HCEC 1CT (cell line): Measurements from ENCODE around the gene PRPF40A.
A peak's percentile ranks its signal among the peaks of the same experiment; 100 is the strongest.

Experiments used
- DNase-seq: peaks from one replicate; pipeline ENCODE4 v3.0.0-alpha.2; 2017

Gene PRPF40A

DNA sequence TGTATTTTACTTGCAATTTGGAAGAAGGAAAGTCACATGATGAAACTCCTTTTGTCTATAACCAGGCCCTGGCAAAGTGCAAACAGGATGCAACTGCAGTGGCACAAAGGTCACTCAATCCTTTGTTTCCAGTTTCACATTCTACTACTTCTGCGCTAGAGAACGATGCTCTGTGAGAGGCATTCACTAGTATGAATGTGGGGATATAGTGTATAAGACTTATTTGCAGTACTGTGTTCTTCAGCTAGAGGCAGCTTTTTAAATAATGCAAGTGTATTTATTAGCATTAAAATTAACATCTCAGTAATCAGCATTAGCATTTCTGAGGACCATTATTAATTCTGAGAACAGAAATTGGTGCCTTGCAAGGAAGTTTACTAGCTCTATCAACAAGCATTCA is 68.9 kb downstream of the PRPF40A start:
- DNase-seq = peak; percentile 26

DNA sequence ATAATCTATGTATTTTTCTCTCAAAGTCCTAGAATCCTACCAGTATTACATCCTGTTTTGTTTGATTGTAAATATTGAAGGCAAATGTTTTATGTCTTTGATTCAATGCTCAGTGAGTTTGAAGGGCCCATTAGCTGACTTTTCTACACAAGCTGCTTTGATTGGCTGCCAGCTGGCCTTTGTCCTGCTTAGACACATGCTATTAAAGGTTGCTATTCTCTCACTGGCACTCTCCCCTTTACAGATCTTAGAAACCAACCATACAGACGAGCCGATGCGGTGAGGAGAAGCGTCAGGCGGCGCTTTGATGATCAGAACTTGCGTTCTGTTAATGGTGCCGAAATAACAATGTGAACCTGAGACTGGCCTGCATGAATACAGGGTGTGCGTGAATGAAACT is 69.7 kb downstream of the PRPF40A start:
- DNase-seq = no peak

DNA sequence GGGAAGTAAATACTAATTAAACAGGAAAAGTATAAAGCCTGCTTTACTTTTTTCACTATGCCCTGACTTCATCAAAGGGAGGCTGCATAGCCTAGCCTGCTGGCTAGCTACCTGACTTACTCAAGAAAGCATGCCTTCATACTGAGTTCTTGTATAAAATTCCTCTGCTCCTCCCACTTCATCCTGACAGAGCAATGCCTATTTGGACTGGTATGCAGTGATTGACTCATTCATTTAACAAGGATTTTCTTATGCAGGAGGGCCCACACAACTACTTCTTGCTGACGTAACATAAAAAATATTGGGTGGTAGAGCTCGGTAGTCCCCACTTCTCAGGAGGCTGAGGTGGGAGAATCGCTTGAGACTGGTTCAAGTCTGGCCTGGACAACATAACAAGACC is 70.5 kb downstream of the PRPF40A start:
- DNase-seq = peak; percentile 91

DNA sequence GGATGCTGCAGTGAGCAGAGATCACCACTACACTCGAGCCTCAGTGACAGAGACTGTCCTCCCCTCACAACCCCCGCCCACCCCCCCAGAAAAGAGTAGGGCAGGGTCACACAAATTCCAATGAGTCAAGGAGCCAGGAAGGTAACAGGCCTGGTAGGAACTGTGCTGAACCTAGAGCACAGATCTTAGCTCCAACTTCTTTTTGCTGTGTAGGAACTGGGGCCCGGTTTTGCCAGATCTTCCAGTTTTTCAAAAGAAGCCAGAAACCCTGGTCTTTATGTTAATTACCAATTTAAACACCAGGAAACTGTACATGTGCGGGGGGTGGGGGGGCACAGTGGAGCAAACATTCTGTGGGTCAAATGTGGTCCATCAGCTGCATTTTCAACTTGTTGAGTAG is 71.0 kb downstream of the PRPF40A start:
- no peak for DNase-seq

DNA sequence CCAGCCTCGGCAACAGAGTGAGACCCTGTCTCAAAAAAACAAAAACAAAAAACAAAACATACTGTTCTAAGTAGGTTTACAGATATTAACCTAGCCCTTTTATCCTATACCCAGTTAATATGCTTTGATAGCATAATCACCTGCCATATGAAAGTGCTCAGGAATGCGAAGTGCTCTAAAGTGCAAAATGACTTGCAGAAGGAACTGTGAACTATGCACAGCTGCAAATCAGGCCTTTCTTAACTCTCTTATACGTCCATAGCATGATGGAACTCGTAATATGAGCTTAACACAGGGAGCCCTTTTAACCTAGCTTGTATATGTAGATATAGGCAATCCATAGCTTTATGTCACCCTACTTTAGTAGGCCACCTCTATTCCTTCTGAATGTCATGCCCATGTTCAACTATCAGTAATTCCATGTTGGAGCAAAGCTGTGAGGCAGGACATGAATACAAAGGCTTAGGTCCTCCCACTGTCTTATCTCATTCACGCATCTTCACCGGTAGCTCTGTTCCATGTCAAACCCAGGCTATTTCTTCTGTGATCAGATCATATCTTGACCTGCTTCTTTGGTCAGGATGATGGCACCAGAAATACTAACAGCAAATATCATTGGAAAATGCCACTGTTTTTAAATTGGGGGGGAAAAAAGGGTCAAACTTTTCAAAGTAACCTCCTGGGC is 72.9 kb downstream of the PRPF40A start:
- DNase-seq = no peak

DNA sequence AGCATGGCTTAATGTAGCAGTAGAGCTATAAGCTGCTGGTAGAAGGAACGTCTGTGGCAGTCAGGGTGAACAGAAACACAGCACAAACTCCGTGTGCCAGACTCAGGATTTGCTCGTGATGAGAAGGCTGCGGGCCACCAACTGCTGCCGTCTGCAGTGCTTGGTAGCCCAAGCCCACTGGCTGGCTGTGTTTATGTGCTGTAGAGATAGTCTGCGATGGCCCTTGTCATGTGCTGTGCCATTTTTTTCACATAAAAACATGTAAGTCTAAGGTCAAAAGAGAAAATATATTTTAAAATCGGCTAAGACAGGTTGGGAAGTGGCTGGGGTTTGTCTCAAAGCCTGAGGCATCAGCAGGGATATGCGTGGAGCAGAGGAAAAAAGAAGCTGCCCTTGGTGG is 78.7 kb downstream of the PRPF40A start:
- no peak for DNase-seq

DNA sequence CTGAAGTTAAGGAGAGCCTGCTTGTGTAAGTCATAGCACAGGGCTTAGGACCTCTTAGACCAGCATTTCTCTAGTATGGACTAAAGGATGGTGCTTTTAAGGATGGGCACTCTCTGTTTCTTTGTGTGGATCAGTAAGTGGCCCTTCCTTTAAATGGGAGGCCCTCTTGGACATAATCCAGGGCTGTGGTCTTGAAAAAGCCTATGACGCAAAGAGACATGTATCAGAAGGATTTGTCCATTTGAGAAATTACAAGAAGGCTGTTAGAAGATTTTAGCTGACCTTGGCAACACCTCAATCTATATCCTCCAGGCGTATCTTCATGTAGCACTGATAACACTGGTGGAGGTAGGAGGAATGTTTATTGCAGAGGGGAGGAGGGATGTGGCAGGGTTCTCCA is 79.2 kb downstream of the PRPF40A start:
- no peak for DNase-seq

DNA sequence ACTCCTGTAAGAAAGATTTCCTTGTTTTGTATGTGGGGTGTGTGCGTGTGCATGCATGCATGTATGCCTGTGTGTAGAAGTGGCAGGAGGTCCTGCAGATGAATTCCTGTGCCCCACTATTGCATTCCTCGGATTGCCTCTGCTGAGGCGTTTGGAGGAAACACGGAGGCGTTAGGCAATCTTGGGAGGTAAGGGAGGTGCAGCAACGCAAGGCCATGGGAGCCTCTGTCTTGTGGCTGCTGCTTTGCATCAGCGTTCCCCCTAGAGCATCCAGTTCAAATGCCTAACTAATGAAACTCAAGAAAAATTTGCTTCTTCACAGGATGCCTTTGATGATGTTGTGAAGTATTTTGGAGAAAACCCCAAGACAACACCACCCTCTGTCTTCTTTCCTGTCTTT is 80.0 kb downstream of the PRPF40A start:
- no peak for DNase-seq

DNA sequence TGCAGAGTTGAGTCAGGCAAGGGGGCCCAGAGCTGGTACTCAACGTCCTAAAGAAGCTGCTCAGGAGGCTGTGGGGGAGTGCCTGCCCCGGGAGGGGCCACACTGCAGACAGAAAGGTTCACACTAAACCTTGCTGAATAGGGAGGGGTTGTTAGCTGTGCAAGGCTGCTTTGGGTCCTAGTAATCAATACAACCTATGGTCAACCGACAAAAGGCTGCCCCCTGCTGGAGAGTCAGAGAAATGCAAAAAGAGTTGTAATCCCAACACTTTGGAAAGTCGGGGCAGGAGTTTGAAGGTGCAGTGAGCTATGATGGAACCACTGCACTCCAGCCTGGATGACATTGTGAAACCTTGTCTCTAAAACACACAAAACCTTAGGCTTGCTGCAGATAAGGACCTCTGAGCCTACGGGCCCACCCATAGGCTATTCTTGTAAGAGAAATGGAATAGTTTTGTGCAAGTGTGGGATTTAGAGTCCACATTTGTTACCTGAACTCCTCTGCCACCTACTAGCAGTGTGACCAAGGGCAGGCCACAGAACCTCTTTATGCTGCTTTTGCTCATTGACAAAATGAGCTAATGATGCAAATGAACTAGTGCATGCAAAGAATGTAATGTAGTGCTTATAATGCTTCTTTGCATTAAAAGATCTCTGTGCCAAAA is 81.5 kb downstream of the PRPF40A start:
- DNase-seq = peak; percentile 53

DNA sequence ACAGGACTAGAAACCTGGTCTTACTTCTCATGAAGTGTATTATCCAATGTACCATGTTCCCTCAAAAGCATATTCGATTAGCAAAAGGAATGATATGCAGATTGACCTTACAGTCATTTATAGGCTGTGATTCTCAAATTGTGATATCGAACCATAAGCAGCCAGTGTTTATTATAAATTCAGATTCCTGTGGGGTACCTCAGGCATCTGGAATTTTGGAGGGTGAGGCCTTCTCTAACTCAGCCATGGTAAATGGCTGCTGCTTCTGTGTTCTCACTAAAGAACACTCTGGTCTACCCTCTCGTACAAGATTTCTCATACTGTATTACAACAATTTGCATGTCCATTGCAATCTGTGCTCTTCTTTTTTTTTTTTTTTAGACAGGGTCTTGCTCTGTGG is 84.5 kb downstream of the PRPF40A start:
- no peak for DNase-seq

DNA sequence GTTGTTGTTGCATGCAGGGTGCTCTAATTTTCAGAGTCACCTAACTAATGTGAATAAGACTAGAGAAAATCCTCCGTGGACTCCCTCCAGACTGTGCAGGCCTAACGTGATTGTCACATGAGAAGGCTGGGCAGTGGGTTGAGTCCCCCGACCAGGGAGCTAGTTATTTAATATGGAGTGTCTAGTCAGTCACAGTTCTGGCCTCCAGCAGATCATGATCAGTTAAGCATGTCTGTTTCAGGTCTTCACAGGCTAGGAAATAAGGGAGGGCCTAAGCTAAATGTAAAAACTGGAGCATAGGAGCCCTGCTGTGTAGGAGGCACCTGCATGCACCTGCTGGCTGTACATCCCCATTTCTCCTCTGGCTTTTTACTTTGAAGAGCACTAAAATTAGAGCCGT is 86.8 kb downstream of the PRPF40A start:
- no peak for DNase-seq

DNA sequence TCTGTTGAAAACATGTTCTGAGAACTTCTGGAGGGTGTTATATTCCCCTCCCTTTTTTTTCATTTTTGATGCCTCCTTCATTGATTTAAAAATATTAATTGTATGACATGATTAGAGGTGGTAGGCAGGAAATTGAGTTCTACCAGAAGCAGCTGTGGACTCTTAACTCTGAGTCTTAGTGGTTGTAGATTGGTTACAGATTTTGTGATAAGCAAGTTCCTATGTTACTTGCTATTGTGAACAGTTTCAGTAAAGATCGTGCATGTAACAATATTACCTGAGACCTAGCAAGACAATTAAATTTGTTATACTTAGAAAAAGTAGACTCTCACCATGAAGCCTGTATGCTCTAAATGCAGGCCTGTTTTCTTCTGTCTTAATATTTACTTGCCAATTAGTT is 88.1 kb downstream of the PRPF40A start:
- no peak for DNase-seq

DNA sequence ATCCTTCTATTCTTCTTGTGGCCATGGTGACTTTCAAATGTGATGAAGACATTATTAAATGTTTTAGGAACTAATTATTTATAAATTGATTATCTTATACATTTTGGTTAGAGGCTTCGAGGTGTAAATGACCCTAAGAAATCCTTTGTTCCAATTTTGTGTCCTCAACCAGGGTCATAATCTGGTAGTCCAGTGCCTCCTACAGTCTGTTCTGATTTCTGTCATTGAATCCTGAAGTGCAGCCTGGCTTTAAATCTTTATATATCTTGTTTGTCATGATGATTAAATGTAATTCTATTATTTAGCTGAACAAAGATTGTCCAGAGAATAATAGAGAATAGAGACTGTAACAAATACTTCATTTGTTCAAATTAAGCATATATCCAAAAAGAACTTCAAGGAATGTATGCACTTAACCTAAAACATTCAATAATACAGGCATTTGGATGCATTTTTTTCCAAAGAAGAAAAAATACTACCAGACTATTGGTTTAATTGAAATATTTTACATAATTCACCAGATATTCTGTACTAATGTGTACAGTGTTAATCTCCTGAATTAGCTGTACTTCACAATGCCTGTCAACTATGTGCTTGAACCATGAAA is 89.8 kb downstream of the PRPF40A start:
- peak; percentile 32 for DNase-seq

DNA sequence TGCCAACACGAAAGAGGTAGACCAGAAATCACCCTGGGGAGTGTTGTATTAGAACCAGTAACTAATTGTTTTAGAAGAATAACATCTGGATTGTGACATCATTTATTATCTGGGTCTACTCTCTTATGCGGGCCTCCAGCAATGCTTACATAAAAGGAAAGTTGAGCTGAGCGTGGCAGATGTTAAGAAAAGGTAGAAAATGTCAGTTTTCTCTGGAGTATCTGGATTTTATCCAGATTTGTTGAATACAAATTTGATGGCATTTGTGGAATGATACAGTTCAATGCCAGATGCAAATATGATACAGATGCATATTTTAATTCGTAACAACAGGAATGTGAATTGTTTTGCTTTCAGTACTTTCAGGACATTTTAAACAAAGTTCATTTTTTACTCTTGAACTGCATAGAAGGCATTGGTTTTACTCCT is 90.3 kb downstream of the PRPF40A start:
- DNase-seq = no peak

DNA sequence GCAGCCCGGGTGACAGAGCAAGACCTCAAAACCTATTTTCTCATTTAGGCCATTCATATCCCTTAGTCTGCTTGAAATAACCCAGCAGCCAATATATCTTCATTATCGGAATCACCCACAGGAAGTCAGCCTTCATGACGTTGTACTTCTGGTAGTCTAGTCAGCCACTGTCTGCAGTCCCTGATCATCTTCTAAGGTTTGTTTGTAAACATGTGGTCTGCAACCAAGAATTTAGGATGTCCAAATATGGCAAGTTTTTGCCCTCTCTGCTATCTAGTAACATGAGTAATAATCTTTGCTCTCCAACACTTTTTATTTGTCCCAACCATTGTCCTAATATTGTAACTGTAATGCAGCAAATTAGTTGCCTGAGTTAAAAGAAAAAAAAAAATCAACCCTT is 92.5 kb downstream of the PRPF40A start:
- DNase-seq = peak; percentile 21

DNA sequence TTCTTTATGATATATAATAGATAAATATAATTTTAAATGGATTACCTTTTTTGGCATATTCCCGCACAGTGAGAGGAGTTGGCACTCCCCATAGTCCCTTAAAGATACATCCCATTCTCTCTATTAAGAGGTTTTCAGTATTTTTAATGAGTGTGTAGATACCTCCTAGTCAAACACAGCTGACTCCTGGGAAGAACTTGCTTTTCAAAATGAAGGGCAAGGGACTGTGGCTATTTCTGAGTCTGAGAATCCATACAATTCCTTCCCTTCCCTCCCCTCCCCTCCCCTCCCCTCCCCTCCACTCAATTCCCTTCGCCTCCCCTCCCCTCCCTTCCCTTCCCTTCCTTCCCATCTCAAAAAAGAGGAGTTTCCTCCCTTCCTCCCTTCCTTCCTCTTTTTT is 93.5 kb downstream of the PRPF40A start:
- DNase-seq = no peak

DNA sequence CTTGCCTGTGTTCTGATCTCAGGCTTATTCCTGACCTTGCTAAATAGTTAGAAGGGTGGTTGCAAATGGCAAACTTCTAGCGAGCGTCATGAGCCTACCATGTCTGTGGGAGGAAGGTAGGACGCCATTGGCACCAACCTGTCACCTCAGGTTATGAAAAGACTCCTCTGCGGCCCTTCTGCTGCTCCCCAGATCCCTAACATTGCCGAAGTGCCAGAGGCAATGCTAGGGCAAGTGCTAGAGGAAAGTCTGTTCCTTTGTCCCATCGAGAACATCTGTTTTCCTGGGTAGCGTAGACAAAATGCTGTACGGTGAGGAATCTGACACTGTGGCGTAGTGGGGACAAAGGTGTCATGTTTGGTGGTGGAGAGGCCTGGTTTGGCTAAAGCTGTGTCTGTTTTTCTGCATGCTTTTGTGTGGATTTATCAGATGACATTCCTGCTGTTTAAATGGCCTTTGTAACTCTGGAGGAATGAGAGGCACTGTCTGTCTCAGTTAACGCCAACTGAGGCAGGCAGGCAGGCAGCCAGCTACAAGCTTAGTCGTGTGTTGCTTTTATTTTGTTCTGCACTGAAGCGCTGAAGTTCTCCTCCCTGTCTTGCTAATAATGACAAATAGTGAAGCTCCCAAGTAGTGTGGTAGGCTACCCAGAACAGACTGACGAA is 94.1 kb downstream of the PRPF40A start:
- DNase-seq = no peak

DNA sequence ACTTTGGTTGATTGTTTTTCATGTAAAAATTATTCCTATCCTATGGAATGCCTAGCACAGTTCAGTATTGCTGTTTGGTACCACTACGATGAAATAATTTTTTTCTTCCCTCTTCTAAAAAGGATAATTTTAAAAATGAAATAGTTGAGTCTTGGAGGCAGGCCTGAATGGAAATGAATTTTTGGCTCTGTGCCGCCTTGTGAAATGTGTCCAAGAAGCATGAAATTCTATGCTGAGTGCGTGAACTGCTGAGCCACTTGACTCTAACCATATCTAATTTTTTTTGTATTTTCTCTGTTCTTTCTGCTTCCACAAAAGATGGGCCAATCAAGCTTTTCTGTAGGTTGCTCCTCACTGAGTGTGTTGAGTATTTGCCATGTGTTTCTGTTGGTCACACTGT is 95.0 kb downstream of the PRPF40A start:
- no peak for DNase-seq

DNA sequence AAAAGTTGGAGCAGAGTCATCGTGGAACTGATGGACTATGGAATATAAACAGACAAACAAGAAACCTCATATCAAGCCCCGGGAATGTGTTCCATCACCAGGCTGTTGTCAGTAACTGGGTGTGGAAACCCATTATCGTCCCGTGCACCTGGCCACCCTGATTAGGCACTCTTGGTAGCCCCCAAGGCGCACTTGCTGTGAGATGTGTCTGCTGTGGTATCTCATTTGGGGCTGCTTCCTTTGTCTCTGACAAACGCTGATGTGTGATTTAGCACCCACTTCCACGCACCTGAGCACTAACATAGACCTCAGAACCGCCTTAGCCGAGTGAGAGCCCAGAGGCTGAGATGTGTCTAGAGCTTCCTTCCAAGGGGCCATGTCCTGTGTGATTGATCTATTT is 96.3 kb downstream of the PRPF40A start:
- no peak for DNase-seq

DNA sequence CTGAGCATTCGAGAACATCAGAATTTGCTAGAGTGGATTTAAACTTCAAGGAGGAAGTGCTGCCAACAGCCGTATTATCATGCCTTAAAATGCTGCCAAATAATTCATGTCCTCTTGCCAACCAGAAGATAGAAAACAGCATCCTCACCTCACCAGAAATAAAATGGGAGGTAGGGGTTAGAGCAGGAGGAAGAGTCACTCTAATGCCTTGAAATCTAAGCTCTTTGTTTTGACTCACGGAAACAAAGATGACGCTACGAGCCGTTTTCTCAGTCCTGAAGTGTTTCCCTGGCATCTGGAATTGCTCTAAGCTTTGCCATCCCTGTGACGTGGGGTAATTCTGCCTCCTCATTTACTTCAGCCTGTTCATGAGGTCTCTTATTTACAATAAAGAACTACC is 97.1 kb downstream of the PRPF40A start:
- DNase-seq = no peak

DNA sequence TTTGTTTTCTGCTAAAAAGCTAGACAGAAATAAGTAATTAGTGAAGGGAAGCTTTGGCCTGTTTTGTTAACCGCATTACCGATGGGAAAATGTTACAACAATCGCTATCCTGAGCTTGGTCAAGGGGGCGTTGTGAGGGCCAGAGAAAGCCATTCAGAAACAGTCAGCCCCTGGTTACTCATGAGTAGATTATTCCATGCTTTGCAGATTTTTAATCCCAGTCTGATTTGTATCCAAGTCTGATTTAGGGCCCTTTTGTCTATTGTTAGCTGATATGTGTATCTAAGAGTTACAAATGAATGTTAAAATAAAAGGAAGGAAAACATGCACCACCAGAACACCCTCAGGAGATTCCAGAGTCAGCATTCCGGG is 99.1 kb downstream of the PRPF40A start:
- DNase-seq = no peak

DNA sequence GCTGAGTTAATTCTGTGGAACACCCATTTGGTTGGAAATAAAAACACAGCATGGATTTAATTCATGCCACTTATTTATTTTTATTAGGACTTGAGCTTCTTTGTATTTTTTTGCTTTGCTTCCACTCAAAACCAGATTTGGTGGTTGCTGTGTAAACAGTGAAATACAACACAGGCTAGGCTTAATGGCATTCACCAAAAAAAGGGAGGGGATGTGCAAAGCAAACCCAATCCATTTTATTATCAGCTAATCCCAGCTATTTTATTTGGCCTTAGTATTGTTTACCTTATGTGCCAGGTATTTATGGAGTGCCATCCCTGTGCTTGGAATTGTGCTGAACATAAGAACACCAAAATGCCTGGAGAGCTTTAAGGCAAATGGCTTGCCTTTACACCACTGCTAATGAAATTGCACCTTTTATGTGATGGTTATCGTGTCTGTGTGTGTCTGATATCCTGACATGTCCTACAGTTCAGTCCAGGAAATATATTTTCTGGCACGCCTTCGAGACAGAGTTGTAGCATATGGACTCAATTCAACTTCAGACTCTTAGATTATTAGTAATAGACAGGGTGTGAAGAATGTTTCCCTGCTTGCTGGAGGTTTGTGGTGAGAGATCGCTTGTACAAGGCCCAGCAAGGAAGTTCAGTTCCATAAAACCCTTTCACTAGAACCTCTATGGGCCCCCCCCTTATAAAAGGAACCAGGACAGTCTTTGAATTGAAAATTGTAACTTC is 99.6 kb downstream of the PRPF40A start:
- DNase-seq = no peak

DNA sequence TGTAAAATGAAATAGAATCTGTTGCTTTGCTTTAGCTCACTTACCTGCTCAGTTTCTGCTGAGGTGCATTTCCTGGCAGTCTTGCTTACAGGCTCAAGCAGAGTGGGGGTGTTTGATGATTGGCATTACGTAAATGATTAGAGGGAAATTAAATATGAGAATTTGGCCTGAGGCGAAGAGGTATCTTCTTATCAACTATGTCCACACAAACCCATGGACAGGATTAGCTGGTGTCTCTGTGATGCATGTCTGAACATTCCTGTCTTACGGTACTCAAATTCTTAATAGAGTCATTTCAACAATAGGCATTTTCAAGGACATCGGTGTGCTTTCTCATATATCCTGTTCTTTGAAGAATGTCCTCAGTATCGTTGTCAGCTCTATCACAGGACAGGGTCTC is 102.1 kb downstream of the PRPF40A start:
- no peak for DNase-seq
